ENCODE measurements around the gene LMCD1. TPM values are rescaled to one million over a fixed set of nuclear protein-coding genes. Genes with fewer than 3 reads are reported as not detected.

LMCD1 gene
- total RNA-seq, 1 experiment from 2014 or later, result 23.9 TPM

DNA sequence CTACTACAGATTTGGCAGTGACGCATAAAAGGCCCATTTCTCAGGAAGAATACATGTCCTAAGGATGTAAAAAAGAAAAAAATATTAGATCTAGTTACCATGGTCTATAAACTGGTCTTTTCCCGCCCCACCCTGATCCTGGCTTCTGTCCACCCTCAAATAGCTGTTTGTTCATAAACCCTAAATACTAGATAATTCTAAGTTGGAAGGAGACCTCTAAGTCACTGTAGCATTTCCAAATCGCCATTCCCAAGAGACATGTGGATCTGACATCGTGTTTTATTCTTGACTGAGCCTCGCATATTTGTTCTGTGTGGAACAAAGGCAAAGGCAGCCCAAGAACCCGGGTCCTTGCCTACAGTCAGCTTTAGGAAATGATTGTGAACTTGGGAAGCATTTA lies 49.0 kb downstream of the LMCD1 start:
- ChIA-PET CTCF (no interaction called here), POLR2A (no interaction called here)
- H3K4me1 Mint-ChIP-seq (ENCODE audit: low read depth, unreplicated experiment), result no peaks in the 10 kb centered on the region
- Histone ChIP-seq H3K4me3 (ENCODE audit: low read depth, low read length) (no peak overlapping the region), H3K36me3 (ENCODE audit: control insufficient read depth, insufficient read depth, low read length) (no peaks in the 10 kb centered on the region), H3K27me3 (replicated peaks; ENCODE audit: control insufficient read depth, insufficient read depth, low read length) (no peaks in the 10 kb centered on the region), H3K4me1 (no peaks in the 10 kb centered on the region), H3K9me3 (no peaks in the 10 kb centered on the region)
- no peaks in the 10 kb centered on the region for H3K27me3 Mint-ChIP-seq (ENCODE audit: insufficient read depth, unreplicated experiment)
- no TSS peak for BruUV-seq (replicated peaks)
- intact Hi-C loops (cut with micrococcal nuclease; ENCODE audit: unreplicated experiment), result no loop called here
- H3K9me3 Mint-ChIP-seq (ENCODE audit: unreplicated experiment), result no peaks in the 10 kb centered on the region
- no peak for DNase-seq
- no peak overlapping the region for H3K27ac Mint-ChIP-seq (ENCODE audit: unreplicated experiment)
- H3K4me3 Mint-ChIP-seq (ENCODE audit: unreplicated experiment), result no peak overlapping the region
- TF ChIP-seq, protein P1, sequence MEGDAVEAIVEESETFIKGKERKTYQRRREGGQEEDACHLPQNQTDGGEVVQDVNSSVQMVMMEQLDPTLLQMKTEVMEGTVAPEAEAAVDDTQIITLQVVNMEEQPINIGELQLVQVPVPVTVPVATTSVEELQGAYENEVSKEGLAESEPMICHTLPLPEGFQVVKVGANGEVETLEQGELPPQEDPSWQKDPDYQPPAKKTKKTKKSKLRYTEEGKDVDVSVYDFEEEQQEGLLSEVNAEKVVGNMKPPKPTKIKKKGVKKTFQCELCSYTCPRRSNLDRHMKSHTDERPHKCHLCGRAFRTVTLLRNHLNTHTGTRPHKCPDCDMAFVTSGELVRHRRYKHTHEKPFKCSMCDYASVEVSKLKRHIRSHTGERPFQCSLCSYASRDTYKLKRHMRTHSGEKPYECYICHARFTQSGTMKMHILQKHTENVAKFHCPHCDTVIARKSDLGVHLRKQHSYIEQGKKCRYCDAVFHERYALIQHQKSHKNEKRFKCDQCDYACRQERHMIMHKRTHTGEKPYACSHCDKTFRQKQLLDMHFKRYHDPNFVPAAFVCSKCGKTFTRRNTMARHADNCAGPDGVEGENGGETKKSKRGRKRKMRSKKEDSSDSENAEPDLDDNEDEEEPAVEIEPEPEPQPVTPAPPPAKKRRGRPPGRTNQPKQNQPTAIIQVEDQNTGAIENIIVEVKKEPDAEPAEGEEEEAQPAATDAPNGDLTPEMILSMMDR (IDR thresholded peaks at IDR 0.05; ENCODE audit: insufficient read depth in 1 of 2, low read depth in 1 of 2, low read length in 1 of 2, severe bottlenecking in 1 of 2, unreplicated experiment in 1 of 2), result no peak
- H3K36me3 Mint-ChIP-seq (ENCODE audit: insufficient read depth, unreplicated experiment), result peaks cover 14% of the 10 kb centered on the region

DNA sequence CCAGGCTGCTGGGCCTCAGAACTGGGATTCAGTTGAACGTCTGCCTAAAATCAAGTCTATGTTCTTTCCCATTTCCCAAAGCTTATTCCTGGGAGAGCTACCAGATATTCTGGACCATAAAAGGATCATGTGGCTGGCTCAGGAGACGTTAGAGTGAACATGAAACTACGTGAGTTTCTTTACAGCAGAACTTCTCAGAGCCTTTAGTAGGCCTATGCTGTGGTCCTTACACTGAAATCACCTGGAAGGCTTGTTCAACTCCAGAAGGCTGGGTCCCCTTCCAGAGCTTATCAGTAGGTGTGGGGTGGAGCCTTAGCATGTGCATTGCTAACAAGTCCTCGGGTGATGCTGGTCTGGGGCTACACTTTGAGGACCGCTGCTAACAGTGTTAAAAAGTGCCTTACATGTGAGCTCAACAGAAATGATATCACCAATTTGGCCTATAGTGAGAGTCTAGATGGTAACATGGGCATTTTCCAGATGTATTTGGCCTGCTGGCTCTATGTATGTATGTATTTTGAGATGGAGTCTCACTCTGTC lies 50.7 kb downstream of the LMCD1 start:
- H3K4me1 Mint-ChIP-seq (ENCODE audit: low read depth, unreplicated experiment), result no peaks in the 10 kb centered on the region
- POLR2A ChIA-PET, result no interaction called here
- H3K27ac Mint-ChIP-seq (ENCODE audit: unreplicated experiment), result no peak overlapping the region
- H3K36me3 ChIP-seq (ENCODE audit: control insufficient read depth, insufficient read depth, low read length), result no peaks in the 10 kb centered on the region
- H3K4me1 ChIP-seq, result no peaks in the 10 kb centered on the region
- TF ChIP-seq, protein P1 (IDR thresholded peaks at IDR 0.05; ENCODE audit: insufficient read depth in 1 of 2, low read depth in 1 of 2, low read length in 1 of 2, severe bottlenecking in 1 of 2, unreplicated experiment in 1 of 2), result no peak
- no TSS peak for BruUV-seq (replicated peaks)
- no peak overlapping the region for H3K4me3 ChIP-seq (ENCODE audit: low read depth, low read length)
- intact Hi-C loops (cut with micrococcal nuclease; ENCODE audit: unreplicated experiment), result no loop called here
- no peak overlapping the region for H3K4me3 Mint-ChIP-seq (ENCODE audit: unreplicated experiment)
- no peaks in the 10 kb centered on the region for H3K9me3 ChIP-seq
- H3K36me3 Mint-ChIP-seq (ENCODE audit: insufficient read depth, unreplicated experiment), result peaks cover 19% of the 10 kb centered on the region
- H3K27me3 ChIP-seq (replicated peaks; ENCODE audit: control insufficient read depth, insufficient read depth, low read length), result no peaks in the 10 kb centered on the region
- DNase-seq, result no peak
- no peaks in the 10 kb centered on the region for H3K27me3 Mint-ChIP-seq (ENCODE audit: insufficient read depth, unreplicated experiment)
- CTCF ChIA-PET, result no interaction called here
- no peaks in the 10 kb centered on the region for H3K9me3 Mint-ChIP-seq (ENCODE audit: unreplicated experiment)

DNA sequence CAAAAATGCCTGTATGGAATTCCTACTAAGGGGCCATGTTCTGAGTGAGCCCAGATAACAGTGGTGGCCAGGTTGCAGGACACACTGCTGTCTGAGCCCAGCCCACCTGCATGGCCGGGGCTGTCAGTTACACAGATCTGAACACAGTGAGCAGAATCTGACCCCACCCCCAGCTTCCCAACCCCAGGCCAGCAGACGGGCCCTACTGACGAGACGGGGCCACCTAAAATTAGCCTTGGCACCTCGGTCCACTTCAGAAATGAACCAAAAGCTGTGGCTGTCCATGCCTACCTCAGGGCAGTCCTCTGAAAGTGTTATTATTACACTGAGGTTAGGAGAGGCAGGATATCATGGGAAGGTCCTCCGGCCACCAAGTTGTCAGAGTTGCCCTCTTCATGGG lies 51.8 kb downstream of the LMCD1 start:
- Histone ChIP-seq H3K4me3 (ENCODE audit: low read depth, low read length) (no peak overlapping the region), H3K27me3 (replicated peaks; ENCODE audit: control insufficient read depth, insufficient read depth, low read length) (no peaks in the 10 kb centered on the region), H3K4me1 (no peaks in the 10 kb centered on the region), H3K9me3 (no peaks in the 10 kb centered on the region), H3K36me3 (ENCODE audit: control insufficient read depth, insufficient read depth, low read length) (no peaks in the 10 kb centered on the region)
- H3K27ac Mint-ChIP-seq (ENCODE audit: unreplicated experiment), result no peak overlapping the region
- TF ChIP-seq, protein P1 (IDR thresholded peaks at IDR 0.05; ENCODE audit: insufficient read depth in 1 of 2, low read depth in 1 of 2, low read length in 1 of 2, severe bottlenecking in 1 of 2, unreplicated experiment in 1 of 2), result no peak
- H3K4me3 Mint-ChIP-seq (ENCODE audit: unreplicated experiment), result no peak overlapping the region
- DNase-seq, result no peak
- H3K4me1 Mint-ChIP-seq (ENCODE audit: low read depth, unreplicated experiment), result no peaks in the 10 kb centered on the region
- POLR2A ChIA-PET, result no interaction called here
- BruUV-seq (replicated peaks), result no TSS peak
- intact Hi-C loops (cut with micrococcal nuclease; ENCODE audit: unreplicated experiment), result no loop called here
- no peaks in the 10 kb centered on the region for H3K9me3 Mint-ChIP-seq (ENCODE audit: unreplicated experiment)
- no peaks in the 10 kb centered on the region for H3K27me3 Mint-ChIP-seq (ENCODE audit: insufficient read depth, unreplicated experiment)
- peaks cover 18% of the 10 kb centered on the region for H3K36me3 Mint-ChIP-seq (ENCODE audit: insufficient read depth, unreplicated experiment)
- CTCF ChIA-PET, result no interaction called here
